CD1c-positive myeloid dendritic cell (primary cell): ENCODE measurements around the gene SDC3.

Experiments used
- DNase-seq: peaks from one replicate; pipeline ENCODE4 v3.0.0-alpha.2; 2016; ENCODE audit errors: extremely low spot score

SDC3 gene

GRCh38 chr1:30850607-30851006 lies 58.0 kb downstream of the SDC3 start:
- no peak for DNase-seq

- DNase-seq = no peak
Observed at GRCh38 chr1:30848130-30848529, 60.4 kb downstream of the SDC3 start.

GRCh38 chr1:30847358-30847972 lies 61.1 kb downstream of the SDC3 start:
- DNase-seq = peak; percentile 92

GRCh38 chr1:30846587-30846986 lies 62.0 kb downstream of the SDC3 start:
- no peak for DNase-seq

- DNase-seq = no peak
Observed at GRCh38 chr1:30845904-30846290, 62.7 kb downstream of the SDC3 start.

- DNase-seq = peak; percentile 28
Observed at GRCh38 chr1:30845237-30845903, 63.2 kb downstream of the SDC3 start.

GRCh38 chr1:30844631-30845030 lies 63.9 kb downstream of the SDC3 start:
- no peak for DNase-seq

- DNase-seq = no peak
Observed at GRCh38 chr1:30842697-30843354, 65.7 kb downstream of the SDC3 start.

- DNase-seq = peak; percentile 79
Observed at GRCh38 chr1:30840904-30841598, 67.5 kb downstream of the SDC3 start.

GRCh38 chr1:30839827-30840359 lies 68.7 kb downstream of the SDC3 start:
- no peak for DNase-seq

GRCh38 chr1:30838996-30839395 lies 69.6 kb downstream of the SDC3 start:
- DNase-seq = no peak

- DNase-seq = no peak
Observed at GRCh38 chr1:30837653-30838052, 70.9 kb downstream of the SDC3 start.

GRCh38 chr1:30834253-30834652 lies 74.3 kb downstream of the SDC3 start:
- DNase-seq = no peak

GRCh38 chr1:30830537-30830936 lies 78.0 kb downstream of the SDC3 start:
- DNase-seq = peak; percentile 94

- no peak for DNase-seq
Observed at GRCh38 chr1:30829889-30830288, 78.7 kb downstream of the SDC3 start.

GRCh38 chr1:30824736-30825429 lies 83.7 kb downstream of the SDC3 start:
- DNase-seq = no peak

- peak; percentile 94 for DNase-seq
Observed at GRCh38 chr1:30823969-30824735, 84.4 kb downstream of the SDC3 start.

GRCh38 chr1:30823627-30823968 lies 85.0 kb downstream of the SDC3 start:
- no peak for DNase-seq

GRCh38 chr1:30822966-30823581 lies 85.5 kb downstream of the SDC3 start:
- DNase-seq = peak; percentile 46

GRCh38 chr1:30822006-30822405 lies 86.6 kb downstream of the SDC3 start:
- no peak for DNase-seq

GRCh38 chr1:30820299-30820698 lies 88.3 kb downstream of the SDC3 start:
- DNase-seq = no peak
